ENCODE data around the gene DAB2IP.
"Not testable (repeated sequence)": the region's sequence is repeated elsewhere in the genome, so short reads cannot be mapped to it uniquely, and the experiment has no call there.

Gene DAB2IP

DNA sequence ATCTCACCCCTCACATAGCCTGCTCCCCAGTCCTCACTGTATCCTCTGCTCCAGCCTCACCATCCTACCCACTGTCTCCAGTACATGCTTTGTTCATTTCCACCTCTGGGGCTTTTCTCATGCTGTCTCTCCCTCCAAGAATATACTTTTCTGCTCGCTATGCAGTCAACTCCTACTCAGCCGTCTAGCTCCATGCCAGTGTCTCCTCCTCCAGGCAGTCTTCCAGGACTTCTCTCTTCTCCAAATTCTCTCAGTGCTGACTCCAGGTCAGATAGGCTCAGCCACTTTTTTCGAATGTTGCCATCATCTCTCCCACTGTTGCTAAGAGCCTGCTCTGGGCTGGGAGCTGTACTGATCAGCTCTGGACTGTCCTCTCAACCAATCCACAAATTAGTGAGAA, 8.0 kb upstream of the DAB2IP start:
- H3K4me3 Mint-ChIP-seq, result no peak overlapping the region
- H3K4me1 Mint-ChIP-seq, result peaks cover 0 to 2% of the 10 kb centered on the region in 2 donors
- H3K27me3 Mint-ChIP-seq, result peaks cover 25 to 37% of the 10 kb centered on the region in 2 donors
- H3K36me3 Mint-ChIP-seq, result peaks cover 0 to 2% of the 10 kb centered on the region in 2 donors
- no peak overlapping the region for H3K27ac Mint-ChIP-seq
- DNase-seq (no peak), ATAC-seq (replicated peaks) (no peak)
- peaks cover 0 to 4% of the 10 kb centered on the region in 2 donors for H3K9me3 Mint-ChIP-seq

- peaks cover 27 to 40% of the 10 kb centered on the region in 2 donors for H3K27me3 Mint-ChIP-seq
- ATAC-seq (replicated peaks); H3K4me3 Mint-ChIP-seq; H3K27ac Mint-ChIP-seq; DNase-seq; H3K4me1 Mint-ChIP-seq; H3K9me3 Mint-ChIP-seq; H3K36me3 Mint-ChIP-seq: not testable (repeated sequence)
Observed at GRCh38 chr9:121644040-121644439, 7.4 kb upstream of the DAB2IP start.

DNA sequence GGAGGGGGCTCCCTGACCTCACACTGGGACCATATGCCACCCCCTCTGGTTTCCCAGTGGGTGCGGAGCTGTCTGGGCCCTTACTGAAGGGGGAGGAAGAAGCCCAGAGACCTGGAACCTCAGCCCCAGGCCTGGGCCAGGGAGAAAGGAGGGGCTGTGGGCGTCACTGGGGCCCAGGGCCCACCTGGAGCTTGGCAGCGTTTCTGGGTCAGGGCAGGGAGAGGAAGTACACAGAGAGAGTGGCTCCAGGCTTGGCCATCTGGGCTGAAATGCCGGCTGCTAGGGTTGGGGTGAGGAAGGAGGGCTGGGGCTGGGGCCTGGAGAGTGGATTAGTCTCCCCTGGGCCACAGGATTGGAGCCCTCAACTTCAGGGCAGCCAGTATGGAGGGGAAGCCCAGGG, 6.4 kb upstream of the DAB2IP start:
- peaks cover 33 to 46% of the 10 kb centered on the region in 2 donors for H3K27me3 Mint-ChIP-seq

DNA sequence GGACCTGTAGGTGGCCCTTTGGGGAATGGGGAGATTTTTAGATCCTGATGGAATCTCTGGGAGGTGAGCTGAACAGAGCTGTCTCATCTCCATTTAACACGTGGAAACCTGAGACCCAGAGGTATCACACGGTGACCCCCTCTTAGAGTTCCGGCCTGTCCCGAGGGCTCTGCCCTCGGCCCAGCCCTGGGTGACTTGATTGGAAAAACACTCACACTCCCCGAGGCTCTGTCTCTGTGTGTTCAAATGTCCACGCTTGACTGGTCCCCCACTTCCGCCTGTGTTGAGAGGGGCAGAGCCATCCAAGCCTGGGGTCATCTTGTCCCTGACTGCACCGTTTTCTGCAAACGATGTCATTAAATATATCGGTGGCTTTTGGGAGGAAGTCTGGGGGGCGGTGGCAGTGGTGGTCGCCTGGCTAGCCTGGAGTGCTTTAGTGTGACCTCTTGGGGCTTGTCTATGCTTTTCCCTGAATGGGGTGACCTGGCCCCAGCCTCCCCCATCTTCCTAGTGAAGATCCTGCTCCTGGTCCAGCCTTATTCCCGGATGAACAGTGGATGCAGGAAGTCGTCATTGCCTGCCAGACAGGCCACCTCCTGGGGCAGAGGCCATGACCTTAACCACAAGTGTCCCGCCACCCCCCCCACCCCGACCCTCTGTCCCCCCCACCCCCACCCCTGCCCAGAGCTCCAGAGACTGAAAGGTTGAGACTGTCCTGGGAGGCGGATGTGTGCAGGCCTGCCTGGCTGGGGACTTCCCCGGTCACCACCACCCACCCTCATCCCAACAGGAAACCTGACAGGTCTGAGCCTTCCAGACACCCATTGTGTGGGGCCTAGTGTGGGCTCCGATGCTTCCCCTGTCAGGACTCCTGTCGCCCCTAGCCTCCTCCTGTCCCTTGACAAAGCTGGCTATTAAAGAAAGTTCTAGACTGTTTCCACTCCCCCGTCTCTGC, 5.3 kb upstream of the DAB2IP start:
- H3K27me3 Mint-ChIP-seq, result peaks cover 42 to 57% of the 10 kb centered on the region in 2 donors
- peaks cover 0 to 2% of the 10 kb centered on the region in 2 donors for H3K36me3 Mint-ChIP-seq
- no peak overlapping the region for H3K4me3 Mint-ChIP-seq
- peak in 1 of 2 donors; percentile 30 for ATAC-seq (replicated peaks)
- H3K27ac Mint-ChIP-seq, result no peak overlapping the region
- no peak for DNase-seq
- H3K9me3 Mint-ChIP-seq, result no peaks in the 10 kb centered on the region
- H3K4me1 Mint-ChIP-seq, result peaks cover 5 to 10% of the 10 kb centered on the region in 2 donors

More for the DNA sequence above, 6.4 kb upstream of the DAB2IP start:
- no peak overlapping the region for H3K27ac Mint-ChIP-seq
- no peaks in the 10 kb centered on the region for H3K9me3 Mint-ChIP-seq
- peaks cover 0 to 2% of the 10 kb centered on the region in 2 donors for H3K36me3 Mint-ChIP-seq
- H3K4me1 Mint-ChIP-seq, result peaks cover under 1 to 2% of the 10 kb centered on the region in 2 donors
- ATAC-seq (replicated peaks) (peak in 1 of 2 donors; percentile 23), DNase-seq (no peak)
- H3K4me3 Mint-ChIP-seq, result no peak overlapping the region

DNA sequence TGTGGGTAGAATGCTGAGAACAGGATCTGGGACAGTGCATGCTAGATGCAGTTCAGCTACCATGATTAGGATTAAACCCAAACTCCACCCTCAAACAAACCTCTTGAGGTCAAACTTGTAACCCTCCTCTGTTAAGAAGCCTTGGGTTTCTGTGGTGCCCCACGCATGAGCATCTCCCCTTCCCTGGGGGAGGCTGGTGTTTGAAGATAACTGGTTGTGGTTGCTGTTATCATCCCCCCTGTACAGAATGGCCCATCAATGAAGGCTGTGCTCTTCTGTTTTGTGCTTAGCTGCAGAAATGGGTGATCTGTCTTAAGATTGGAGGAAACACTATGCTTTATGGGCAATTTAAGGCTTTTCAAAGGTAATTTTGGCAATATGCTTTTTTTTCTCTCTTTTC, 4.4 kb upstream of the DAB2IP start:
- peaks cover 7 to 12% of the 10 kb centered on the region in 2 donors for H3K4me1 Mint-ChIP-seq
- no peaks in the 10 kb centered on the region for H3K9me3 Mint-ChIP-seq
- peaks cover 44 to 55% of the 10 kb centered on the region in 2 donors for H3K27me3 Mint-ChIP-seq
- DNase-seq, result no peak
- H3K4me3 Mint-ChIP-seq, result no peak overlapping the region
- H3K36me3 Mint-ChIP-seq, result peaks cover 0 to 2% of the 10 kb centered on the region in 2 donors
- ATAC-seq (replicated peaks), result no peak
- H3K27ac Mint-ChIP-seq, result no peak overlapping the region

- H3K27ac Mint-ChIP-seq, result no peak overlapping the region
- ATAC-seq (replicated peaks) (no peak), DNase-seq (no peak)
- H3K36me3 Mint-ChIP-seq, result peaks cover 0 to 2% of the 10 kb centered on the region in 2 donors
- H3K9me3 Mint-ChIP-seq, result no peaks in the 10 kb centered on the region
- H3K27me3 Mint-ChIP-seq, result peaks cover 50 to 56% of the 10 kb centered on the region in 2 donors
- peaks cover 15 to 22% of the 10 kb centered on the region in 2 donors for H3K4me1 Mint-ChIP-seq
- H3K4me3 Mint-ChIP-seq, result no peak overlapping the region
Observed at GRCh38 chr9:121648172-121648571, 3.3 kb upstream of the DAB2IP start.

DNA sequence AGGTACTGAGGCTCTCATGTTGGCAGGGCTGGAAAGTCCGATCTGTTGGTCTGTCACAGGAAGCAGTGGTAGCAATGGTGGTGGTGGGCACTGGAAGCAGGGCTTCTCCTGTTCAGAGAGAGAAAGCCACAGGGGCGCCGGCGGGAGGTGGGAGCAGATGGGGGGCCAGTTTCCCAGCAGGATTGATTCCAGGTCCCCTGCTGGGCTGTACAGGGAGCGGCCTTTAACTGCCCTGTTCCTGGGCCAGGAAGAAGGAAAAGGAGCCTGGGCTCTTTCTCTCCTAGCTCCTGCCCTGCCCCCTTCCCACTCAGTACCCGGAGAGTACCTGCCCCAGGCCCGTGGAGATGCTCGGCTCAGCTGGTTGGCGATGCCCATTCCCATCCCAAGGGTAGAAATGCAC, 2.6 kb upstream of the DAB2IP start:
- no peak overlapping the region for H3K4me3 Mint-ChIP-seq
- no peaks in the 10 kb centered on the region for H3K9me3 Mint-ChIP-seq
- peaks cover 15 to 22% of the 10 kb centered on the region in 2 donors for H3K4me1 Mint-ChIP-seq
- DNase-seq (no peak), ATAC-seq (replicated peaks) (no peak)
- H3K27me3 Mint-ChIP-seq, result peaks cover 50 to 58% of the 10 kb centered on the region in 2 donors
- no peak overlapping the region for H3K27ac Mint-ChIP-seq
- H3K36me3 Mint-ChIP-seq, result peaks cover 0 to 2% of the 10 kb centered on the region in 2 donors

- ATAC-seq (replicated peaks) (no peak), DNase-seq (no peak)
- no peak overlapping the region for H3K4me3 Mint-ChIP-seq
- peaks cover 0 to 2% of the 10 kb centered on the region in 2 donors for H3K36me3 Mint-ChIP-seq
- H3K4me1 Mint-ChIP-seq, result peaks cover 16 to 22% of the 10 kb centered on the region in 2 donors
- H3K27me3 Mint-ChIP-seq, result peaks cover 58 to 63% of the 10 kb centered on the region in 2 donors
- H3K27ac Mint-ChIP-seq, result no peak overlapping the region
- no peaks in the 10 kb centered on the region for H3K9me3 Mint-ChIP-seq
Observed at GRCh38 chr9:121649476-121650216, 1.8 kb upstream of the DAB2IP start.

- DNase-seq, result no peak
- peaks cover 66 to 70% of the 10 kb centered on the region in 2 donors for H3K27me3 Mint-ChIP-seq
Observed at GRCh38 chr9:121650217-121651007, 1.0 kb upstream of the DAB2IP start.

GRCh38 chr9:121651008-121651294, 483 bp upstream of the DAB2IP start:
- Mint-ChIP-seq H3K4me3 (peak overlapping the region in 1 of 2 donors; percentile 17), H3K9me3 (no peaks in the 10 kb centered on the region), H3K36me3 (peaks cover 0 to 2% of the 10 kb centered on the region in 2 donors), H3K4me1 (peaks cover 14 to 22% of the 10 kb centered on the region in 2 donors), H3K27me3 (peaks cover 70 to 76% of the 10 kb centered on the region in 2 donors), H3K27ac (no peak overlapping the region)
- no peak for ATAC-seq (replicated peaks)
- DNase-seq, result no peak

More at GRCh38 chr9:121650217-121651007, 1.0 kb upstream of the DAB2IP start:
- H3K27ac Mint-ChIP-seq, result no peak overlapping the region
- H3K36me3 Mint-ChIP-seq, result peaks cover 0 to 2% of the 10 kb centered on the region in 2 donors
- H3K4me3 Mint-ChIP-seq, result peak overlapping the region; percentile 17 to 36
- H3K9me3 Mint-ChIP-seq, result no peaks in the 10 kb centered on the region
- peaks cover 14 to 22% of the 10 kb centered on the region in 2 donors for H3K4me1 Mint-ChIP-seq
- peak; percentile 14 to 24 for ATAC-seq (replicated peaks)

- no peak for DNase-seq
- no peak for ATAC-seq (replicated peaks)
- Mint-ChIP-seq H3K27ac (no peak overlapping the region), H3K36me3 (no peaks in the 10 kb centered on the region), H3K9me3 (no peaks in the 10 kb centered on the region), H3K4me1 (peaks cover 14 to 22% of the 10 kb centered on the region in 2 donors), H3K27me3 (peaks cover 73 to 81% of the 10 kb centered on the region in 2 donors), H3K4me3 (peak overlapping the region; percentile 70 to 76)
Observed at GRCh38 chr9:121652021-121652837, 795 bp downstream of the DAB2IP start.

DNA sequence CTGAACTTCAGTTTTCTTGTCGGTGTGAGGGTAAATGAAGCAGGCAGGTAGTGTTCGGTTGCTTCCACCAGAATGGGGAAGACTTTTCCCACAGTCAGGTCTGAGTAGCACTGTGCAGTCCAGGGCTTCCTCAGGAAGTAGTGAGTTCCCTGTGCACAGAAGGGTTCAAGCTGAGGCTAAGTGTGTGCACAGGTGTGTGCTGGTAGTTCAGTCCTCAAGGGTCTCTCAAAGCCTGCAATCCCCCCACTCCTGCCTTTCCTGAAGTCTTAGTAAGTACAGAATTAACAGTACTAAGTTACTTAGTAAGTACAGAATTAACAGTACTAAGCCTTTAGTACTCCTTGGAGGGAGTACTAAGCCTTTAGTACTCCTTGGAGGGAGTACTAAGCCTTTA, 1.4 kb downstream of the DAB2IP start:
- Mint-ChIP-seq H3K27ac (no peak overlapping the region), H3K9me3 (no peaks in the 10 kb centered on the region), H3K4me1 (peaks cover 14 to 22% of the 10 kb centered on the region in 2 donors), H3K4me3 (no peak overlapping the region), H3K27me3 (peaks cover 75 to 86% of the 10 kb centered on the region in 2 donors), H3K36me3 (no peaks in the 10 kb centered on the region)
- DNase-seq (no peak), ATAC-seq (replicated peaks) (no peak)

- ATAC-seq (replicated peaks), result no peak
- H3K27ac Mint-ChIP-seq, result no peak overlapping the region
- H3K4me1 Mint-ChIP-seq, result peaks cover 14 to 22% of the 10 kb centered on the region in 2 donors
- H3K36me3 Mint-ChIP-seq, result no peaks in the 10 kb centered on the region
- no peak for DNase-seq
- H3K27me3 Mint-ChIP-seq, result peaks cover 68 to 82% of the 10 kb centered on the region in 2 donors
- H3K9me3 Mint-ChIP-seq, result no peaks in the 10 kb centered on the region
- H3K4me3 Mint-ChIP-seq, result no peak overlapping the region
Observed at GRCh38 chr9:121654499-121655140, 3.2 kb downstream of the DAB2IP start.
